GM19455 (cell line): Measurements from ENCODE around the gene TTC34.
"Not testable (repeated sequence)": the region's sequence is repeated elsewhere in the genome, so short reads cannot be mapped to it uniquely, and the experiment has no call there.

Experiments
- ATAC-seq: cut with Tn5 transposase; IDR thresholded peaks from one replicate; pipeline ENCODE4 v1.9.1; 2021; ENCODE audit not compliant: unreplicated experiment

Gene TTC34

DNA sequence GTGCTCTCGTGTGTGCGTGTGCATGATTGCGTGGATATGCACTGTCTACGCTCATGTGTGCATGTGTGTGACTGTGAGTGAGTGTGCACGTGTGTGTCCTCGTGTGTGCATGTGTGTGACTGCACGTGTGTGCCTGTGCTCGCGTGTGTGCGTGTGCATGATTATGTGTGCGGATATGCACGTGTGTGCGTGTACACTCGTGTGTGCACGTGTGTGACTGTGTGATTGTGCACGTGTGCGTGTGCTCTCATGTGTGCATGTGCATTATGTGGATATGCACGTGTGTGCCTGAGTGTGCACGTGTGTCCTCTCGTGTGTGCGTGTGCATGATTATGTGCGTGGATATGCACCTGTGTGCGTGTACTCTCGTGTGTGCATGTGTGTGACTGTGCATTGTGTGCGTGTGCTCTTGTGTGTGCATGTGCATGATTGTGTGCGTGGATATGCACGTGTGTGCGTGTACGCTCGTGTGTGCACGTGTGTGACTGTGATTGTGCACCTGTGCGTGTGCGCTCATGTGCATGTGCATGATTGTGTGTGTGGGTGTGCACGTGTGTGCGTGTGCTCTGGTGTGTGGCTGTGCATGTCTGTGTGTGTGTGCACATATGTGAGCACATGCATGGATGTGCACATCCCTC is 170.9 kb downstream of the TTC34 start:
- ATAC-seq: no peak

DNA sequence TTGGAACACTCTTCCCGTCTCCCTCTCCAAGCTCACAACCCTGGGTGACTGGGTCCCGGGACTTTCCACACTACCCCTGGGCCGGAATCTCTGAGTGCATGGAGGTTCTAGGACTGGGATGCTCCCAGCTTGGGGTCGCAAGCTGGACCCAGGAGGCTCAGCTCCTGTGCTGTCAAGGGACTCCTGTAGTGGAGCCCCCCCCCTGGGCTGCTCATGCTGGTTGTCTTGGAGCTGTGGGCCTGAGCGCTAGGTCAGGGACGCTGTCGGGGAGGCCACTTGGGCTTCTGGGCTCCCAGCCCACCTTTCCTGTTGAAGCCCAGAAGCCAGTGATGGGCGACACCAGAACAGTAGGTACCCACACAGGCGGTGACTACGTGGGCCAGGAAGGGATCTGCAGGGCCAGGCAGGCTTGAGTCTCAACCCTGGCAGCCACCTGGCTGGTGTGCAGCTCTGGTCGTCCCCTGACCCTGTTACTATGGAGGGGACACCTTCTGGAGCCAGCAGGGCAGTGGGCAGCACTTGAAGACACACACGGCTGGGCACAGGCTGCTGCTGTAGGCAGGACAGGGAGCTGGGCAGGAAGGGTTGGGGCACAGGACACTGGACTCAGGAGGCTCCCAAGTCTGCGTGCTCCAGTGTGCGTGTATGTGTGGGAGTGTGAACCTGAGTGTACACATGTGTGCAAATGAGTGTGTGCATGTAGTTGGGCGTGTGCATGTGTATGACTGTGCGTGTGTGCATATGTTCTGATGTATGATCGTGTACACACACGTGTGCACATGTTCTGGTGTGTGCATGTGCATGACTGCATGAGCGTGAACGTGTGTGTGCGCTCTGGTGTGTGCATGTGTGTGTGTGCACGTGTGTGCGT is 171.6 kb downstream of the TTC34 start:
- ATAC-seq: no peak

DNA sequence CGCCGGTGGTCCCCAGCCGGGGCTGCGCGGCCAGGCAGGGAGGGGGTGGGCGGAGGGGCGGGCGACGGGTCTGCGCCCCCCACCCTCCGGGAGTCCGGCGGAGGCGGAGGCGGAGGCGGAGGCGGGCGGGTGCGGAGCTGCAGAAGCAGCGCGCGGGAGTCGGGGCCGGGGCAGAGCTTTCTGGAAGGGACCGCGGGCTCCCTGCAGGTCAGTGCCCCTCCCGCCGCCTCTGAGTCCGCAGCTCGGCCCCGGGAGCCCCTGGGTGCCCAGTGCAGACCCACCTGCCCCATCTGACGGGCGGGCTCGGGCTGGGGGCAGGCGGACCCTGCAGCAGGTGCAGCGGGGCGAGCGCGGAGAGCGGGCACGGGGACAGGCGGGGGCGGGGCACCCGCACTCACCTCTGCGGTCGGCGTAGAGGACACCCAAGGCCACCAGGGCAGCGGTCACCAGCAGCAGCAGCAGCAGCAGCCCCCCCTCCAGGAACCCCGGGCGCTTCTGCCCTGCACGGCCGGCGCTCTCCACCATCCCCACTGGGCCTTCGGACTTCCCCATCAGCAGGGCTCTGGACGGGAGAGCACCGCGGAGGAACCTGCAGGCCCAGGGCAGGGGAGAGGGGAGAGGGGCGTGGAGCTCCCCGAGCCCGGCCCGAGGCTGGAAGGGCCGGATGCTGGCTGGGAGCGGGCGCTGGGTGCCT is 172.4 kb downstream of the TTC34 start:
- no peak for ATAC-seq

DNA sequence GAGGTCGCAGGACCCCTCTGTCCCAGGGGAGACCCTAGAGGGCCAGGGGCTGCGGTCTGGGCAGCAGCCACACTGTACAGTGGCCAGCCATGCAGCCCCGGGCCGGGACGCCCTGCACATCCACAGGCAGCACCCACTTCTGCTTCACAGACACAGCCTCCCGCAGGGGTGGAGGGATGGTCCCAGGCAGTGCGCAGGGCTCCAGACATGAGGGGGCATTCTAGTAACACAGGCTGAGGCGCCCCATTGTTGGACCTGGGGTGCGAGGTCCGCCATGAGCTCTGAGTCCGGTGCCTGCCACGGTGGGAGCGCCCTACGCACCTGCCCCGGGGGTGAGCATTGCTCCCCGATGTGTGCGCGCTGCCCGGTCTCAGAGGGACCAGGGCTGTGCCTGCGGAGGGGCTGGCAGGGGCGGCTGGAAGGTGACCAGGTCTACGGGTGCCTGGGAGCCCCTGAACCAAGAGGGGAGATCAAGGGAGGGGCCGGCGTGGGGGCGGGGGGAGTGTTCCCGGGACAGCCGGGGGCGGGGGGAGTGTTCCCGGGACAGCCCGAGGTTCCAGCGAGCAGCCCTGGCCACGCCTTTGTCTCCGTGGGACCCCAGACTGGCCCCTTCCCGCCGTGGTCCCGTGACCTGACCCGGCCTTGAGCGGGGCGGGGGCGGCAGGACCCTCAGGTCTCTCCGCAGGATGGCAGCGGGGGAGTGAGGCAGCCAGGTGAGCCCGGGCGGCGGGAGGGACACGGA is 173.1 kb downstream of the TTC34 start:
- ATAC-seq: no peak

DNA sequence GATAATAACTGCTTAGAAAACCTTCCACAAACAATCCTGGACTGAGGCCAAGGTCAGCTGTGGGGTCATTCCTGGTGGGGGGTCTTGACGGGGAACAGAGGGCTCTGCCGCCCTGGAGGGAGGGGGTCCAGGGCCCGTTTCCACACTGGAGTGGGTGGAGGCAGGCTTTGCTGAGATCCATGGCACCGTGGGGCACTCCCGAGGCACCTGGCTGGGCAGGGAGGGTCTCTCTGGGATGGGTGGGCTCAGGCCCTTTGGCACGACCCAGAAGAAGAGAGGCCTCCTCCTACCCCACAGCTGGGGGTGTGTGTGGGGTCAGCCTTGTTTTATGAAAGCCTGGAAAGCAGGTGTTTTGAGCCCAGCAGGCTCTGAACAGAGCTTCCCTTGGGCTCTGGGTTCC is 173.7 kb downstream of the TTC34 start:
- no peak for ATAC-seq

DNA sequence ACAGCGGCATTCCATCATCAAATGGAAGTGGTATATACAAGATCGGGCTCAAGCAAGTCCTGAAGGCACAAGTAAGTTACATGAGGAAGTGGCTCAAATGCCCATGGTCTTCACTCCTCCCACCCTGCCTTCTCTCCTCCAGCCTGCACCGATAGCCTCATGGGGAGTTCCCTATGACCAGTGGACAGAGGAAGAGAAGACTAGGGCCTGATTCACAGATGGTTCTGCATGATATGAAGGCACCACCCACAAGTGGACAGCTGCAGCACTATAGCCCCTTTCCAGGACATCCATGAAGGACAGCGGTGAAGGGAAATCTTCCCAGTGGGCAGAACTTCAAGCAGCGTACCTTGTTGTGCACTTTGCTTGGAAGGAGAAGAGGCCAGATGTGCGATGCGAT is 175.7 kb downstream of the TTC34 start:
- ATAC-seq: not testable (repeated sequence)

DNA sequence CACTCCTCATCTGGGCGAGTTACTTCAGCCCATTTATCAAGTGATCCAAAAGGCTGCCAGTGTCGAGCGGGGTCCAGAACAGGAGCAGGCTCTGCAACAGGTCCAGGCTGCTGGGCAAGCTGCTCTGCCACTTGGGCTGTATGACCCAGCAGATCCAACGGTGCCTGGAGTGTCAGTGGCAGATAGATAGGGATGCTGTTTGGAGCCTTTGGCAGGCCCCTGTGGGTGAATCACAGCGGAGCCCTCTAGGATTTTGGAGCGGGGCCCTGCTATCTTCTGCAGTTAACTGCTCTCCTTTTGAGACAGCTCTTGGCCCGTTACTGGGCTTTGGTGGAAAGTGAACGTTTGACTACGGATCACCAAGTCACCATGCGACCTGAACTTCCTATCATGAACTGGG is 176.2 kb downstream of the TTC34 start:
- no peak for ATAC-seq

DNA sequence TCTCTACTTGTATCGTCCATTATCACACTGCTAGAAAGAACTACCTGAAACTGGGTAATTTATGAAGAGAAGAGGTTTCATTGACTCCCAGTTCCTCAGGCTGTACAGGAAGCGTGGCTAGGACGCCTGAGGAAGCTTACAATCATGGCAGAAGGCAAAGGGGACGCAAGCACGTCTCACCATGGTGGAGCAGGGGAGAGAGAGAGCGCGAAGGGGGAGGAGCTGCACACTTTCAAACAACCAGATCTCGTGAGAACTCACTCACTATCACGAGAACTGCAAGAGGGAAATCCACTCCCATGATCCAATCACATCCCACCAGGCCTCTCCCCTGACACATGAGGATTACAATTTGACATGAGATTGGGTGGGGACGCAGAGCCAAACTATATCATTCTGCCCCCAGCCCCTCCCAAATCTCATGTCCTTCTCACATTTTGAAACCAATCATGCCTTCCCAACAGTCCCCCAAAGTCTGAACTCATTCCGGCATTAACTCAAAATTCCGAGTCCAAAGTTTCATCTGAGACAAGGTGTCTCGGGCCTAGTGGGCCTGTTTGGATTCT is 176.7 kb downstream of the TTC34 start:
- no peak for ATAC-seq

DNA sequence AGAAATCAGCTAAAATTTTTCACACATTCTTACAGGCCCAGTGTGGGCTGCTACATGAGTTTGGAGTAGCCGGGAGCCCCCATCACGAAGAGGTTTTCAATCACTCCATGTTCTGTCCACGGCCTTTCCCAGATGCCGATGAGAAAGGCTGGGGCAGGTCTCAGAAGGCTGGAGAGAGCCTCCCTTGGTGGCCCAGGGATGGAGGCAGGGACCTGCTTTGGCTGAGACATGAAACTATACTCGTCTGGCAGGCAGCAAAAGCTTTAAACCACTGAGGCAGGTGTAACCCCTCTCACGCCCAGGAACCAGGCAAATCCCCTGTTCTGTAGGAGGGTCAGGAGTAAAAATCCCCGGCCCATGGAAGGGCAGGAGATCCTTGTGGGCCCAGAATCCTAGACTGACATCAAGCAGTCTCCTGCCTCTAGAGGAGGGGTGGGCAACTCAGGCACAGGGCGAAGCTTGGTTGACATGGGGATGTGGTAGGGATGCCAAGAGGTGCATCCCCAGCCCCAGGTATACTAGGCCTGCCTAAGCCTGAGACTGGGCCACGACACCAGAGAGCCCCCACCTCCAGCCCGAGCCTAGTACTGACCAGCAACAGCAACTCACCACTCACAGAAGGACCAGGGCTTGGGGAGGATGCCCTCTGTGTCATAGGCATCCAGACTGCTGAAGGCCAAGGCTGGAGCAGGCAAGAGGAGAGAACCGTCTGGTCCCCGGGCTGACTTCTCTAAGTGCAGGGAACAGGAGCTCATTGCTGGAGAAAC is 177.7 kb downstream of the TTC34 start:
- ATAC-seq: no peak

DNA sequence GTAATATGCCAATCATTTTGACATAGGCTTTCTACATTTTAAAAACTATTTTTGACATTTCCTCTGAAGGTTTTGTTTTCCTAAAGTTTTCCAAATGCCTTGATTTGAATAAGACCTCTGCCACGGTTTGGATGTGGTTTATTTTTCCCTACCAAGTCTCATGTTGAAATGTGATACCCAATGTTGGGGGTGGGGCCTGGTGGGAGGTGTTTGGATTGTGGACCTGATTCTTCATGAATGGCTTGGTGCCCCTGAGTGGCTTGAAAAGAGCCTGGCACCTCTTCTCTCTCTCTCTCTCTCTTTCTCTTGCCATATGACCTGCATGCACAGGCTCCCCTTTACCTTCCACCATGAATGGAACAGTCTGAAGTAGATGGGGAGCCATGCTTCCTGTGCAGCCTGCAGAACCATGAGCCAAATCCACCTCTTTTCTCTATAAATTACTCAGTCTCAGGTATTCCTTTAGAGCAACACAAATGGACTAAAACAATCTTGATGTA is 183.5 kb downstream of the TTC34 start:
- no peak for ATAC-seq

DNA sequence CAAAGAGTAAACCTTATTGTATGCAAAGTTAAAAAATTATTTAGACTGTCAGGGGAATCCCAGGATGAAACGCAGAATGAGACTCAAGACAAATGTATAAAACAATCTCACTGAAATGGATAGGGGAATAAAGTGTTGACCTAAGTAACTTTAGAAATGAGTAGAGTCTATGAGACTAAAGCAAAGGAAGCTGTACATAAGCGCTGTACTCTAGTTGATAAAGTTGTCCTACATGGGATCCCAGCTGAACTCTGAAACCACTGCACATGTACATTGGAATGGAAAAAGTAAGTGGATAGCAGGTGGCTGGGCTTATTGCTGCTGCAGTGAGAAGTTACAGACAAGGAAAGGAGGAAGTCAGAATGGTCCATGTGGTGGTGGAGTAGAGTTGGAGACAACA is 187.3 kb downstream of the TTC34 start:
- ATAC-seq: no peak

DNA sequence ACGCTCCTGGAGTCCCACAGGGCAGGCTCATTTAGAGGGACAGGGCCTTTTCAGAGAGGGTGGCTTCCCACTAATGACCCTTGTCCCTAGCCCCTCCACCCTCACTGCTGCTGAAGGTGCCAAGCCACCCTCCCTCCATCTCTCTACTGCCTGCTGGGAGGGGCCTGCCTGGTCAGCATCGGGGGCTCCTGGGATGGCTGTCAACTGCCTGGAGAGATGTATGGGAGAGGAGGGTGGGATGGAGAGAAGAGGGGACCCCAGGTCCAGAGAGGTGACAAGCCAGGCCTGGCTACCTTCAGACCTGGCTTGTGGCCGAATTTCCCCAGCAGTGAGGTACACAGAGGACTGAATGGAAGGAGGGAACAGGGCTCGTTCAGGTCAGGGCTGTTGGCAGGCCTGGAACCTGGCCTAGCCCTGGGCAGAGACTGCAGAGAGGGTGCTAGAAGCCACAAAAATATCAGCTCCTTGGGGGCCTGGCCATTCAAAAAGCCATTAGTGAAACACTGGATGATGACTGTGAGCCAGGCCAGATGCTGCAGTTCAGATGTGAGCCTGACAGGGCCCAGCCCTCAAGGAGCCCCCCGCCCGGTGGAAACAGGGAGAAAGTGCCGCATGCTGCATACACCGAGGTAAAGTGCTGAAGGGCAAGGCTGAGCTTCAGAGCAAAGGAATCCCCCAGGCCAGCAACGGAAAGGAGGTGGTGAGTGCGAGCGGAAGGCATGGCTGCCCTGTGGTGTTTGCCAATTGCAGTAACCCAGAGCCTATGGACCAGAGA is 188.7 kb downstream of the TTC34 start:
- no peak for ATAC-seq

DNA sequence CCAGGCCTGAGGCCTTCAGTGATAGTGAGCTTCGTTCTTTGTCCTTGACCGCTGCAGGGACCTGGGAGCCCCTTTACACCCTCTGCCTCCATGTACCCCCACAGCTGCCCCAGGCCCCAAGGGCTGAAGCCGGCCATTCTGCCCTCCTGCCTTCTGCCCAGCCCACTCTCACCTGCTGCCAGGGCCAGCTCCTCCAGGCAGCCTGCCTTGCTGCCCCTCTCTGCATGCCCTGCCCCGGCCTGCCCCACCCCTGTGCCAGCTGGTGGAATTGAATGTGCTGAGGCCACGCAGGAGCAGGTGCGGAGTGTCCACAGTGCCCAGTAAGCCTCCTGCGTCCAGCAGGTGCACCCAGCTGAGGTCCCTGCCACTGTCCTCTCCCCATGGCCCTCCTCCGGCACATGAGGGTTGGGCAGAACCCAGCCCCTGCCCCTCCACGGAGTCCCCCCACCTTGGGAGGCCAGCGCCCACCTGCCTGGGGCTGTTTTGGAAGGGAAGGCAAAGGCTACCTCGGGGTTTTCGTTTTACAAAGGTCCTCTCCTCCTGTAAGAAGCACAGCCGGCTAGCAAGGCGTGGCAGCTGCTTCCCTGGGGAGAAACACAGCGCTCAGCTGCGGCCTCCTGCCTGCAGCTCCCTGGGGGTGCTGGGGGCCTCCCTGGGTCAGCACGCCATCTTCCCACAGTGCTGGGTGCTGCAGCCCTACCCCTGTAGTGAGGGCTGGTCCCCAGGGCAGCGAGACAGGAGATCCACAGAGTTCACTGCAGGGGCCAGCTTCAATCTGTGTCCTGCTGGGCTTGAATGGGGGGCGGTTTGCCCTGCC is 189.7 kb downstream of the TTC34 start:
- ATAC-seq: no peak

DNA sequence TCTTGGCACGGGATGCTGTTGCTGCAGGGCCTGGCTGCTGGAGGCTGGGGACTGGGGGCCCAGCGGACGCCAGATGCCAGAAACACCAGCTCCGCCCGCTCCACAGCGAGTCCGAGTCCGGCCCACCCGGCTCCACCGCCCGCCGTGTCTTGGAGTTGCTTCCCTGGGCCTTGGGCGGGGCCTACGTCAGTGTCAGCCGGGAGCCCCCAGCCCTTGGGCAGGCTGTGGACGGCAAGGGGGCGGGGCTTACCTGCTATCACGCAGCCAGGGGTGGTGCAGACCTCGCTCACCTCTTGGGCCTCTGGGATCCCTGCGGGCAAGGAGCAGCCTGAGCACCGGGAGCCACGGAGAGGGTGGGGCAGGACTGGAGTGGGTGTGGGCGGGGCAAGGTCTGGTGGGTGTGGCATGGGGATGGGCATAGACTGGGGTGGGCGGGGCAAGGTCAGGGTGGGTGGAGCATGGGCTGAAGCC is 190.4 kb downstream of the TTC34 start:
- no peak for ATAC-seq

DNA sequence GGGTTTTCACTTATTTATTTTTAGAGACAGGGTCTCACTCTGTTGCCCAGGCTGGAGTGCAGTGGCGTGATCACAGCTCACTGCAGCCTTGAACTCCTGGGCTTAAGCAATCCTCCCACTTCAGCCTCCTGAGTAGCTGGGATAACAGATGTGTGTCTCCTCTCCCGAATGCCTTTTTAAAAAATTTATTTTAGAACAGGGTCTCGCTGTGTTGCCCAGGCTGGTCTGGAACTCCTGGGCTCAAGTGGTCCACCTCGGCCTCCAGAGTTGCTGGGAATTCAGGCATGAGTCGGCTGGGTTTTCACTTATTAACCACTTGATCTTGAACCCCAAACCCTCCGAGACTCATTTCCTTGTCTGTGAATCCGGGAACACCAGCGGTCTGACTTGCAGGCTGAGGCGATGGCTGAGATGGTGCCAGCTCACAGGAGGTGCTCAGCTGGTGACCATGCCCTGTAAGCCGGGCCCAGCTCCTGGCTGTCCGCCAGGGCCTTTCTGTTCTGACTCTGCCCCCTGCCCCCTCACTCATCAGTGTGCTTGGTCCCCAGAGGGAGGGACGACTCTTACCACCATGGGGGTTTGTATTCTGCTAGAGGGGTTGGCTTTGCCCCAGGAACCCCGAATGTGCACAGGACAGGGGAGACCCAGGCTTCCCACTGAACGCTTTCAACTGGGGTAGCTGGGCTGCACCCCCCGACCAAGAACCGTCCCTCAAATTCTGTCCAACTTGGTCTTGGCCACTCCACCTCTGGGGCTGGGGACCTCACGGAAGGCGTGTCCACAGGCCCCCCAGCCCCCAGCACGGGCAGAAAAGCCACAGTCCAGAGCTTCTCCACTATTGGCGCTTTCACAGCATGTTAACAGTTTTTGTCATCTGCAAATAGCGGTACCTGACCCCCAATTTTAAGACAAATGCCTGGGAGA is 191.2 kb downstream of the TTC34 start:
- ATAC-seq: no peak

DNA sequence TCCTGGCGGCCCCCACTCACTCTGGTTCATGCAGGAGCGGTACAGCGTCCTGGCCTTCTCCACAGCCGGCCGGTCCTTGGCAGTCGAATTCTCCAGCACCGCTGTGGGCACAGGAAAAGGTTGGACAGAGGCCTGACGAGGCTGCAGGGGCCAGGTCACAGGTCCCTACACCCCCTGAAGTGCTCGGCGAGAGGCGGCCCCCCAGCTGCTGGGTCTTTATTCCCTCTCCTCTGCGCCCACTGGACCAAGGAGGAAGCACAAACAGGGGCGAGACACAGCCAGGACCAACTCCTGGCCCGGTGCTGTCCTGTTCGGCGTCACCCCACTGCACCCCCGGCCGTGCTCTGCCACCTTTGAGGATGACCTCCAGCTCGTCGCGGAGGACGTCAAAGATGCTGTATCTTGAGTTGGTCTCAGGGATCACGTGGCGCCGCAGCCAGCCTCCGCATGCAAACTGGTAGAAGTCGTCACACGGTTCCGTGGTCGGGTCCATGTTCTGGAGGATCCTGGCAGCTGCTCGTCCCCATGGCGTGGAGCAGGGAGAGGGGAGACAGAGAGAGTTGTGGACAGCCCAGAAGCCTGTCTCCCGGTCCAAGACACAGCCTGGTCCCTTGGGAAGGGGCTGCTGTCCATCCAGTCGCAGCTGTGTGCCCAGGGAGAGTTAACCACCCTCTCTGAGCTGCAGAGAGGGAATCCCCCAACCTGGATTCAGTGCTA is 192.0 kb downstream of the TTC34 start:
- ATAC-seq: no peak
